Mucosa of descending colon (tissue), 3 donors: ENCODE results near the gene ZNF358. TPM values are rescaled to one million over a fixed set of nuclear protein-coding genes. Genes with fewer than 3 reads are reported as not detected.
"Not testable (repeated sequence)": the region's sequence is repeated elsewhere in the genome, so short reads cannot be mapped to it uniquely, and the experiment has no call there.

Experiments used
- ATAC-seq: fragments of 200-7000 bp; cut with Tn5 transposase; one replicate; pipeline ENCODE4 v1.9.1; 2020; ENCODE audit warnings: mild to moderate bottlenecking, moderate library complexity
- DNase-seq, 3 donors: peaks; one replicate each; pipeline ENCODE4 v3.0.0-alpha.2; 2020
- H3K36me3 ChIP-seq: fragments of 200-600 bp; one replicate; pipeline ENCODE4 v1.8.0; 2021; ENCODE audit warnings: low read depth, mild to moderate bottlenecking
- H3K4me1 ChIP-seq: fragments of 200-600 bp; one replicate; pipeline ENCODE4 v1.8.0; 2021; ENCODE audit warnings: low read depth, mild to moderate bottlenecking
- H3K4me3 ChIP-seq: fragments of 200-600 bp; one replicate; pipeline ENCODE4 v1.8.0; 2021; ENCODE audit warnings: mild to moderate bottlenecking
- H3K9me3 ChIP-seq: fragments of 200-600 bp; one replicate; pipeline ENCODE4 v1.8.0; 2021; ENCODE audit warnings: mild to moderate bottlenecking
- CTCF ChIP-seq: fragments of 200-600 bp; IDR thresholded peaks from one replicate; pipeline ENCODE4 v1.8.0; 2022; ENCODE audit warnings: antibody characterized with exemption, mild to moderate bottlenecking
- intact Hi-C, 2 donors: fragments of 100-400 bp; cut with DNase I in 1 of 2; cut with micrococcal nuclease in 1 of 2; formaldehyde crosslinking; loops; one replicate each; pipeline versions ENCODE4 v1.11.0 to v1.11.1; 2022; cut with DNase I, micrococcal nuclease
- total RNA-seq, 3 donors: library from RNA; stranded (reverse); fragmentation: NEBNext Ultra II Directional in 2 of 3; extraction: Animal tissue kit (Norgen Biotek cat#: 25700) in 2 of 3; gene quantifications; one replicate each; pipeline versions ENCODE4 v1.2.1 to v1.2.4, GENCODE V29; 2021 to 2023
- donor health status: DM: no; HTN: no; CAD: no; lungs with moderate emphysema.
- donor health status: DM: no; HTN: no; CAD: no.
- donor health status: DM: no; HTN: yes; CAD: no.

ZNF358 gene
- total RNA-seq, 3 donors from 2014 or later = 31.7 to 88.8 (median 42.1) TPM

GRCh38 chr19:7533925-7534480 lies 18.1 kb downstream of the ZNF358 start:
- H3K36me3 ChIP-seq = no peaks in the 10 kb centered on the region

GRCh38 chr19:7534531-7535046 lies 18.7 kb downstream of the ZNF358 start:
- TF ChIP-seq CTCF = no peak
- Histone ChIP-seq H3K4me1 (peaks cover 6% of the 10 kb centered on the region), H3K9me3 (no peaks in the 10 kb centered on the region), H3K36me3 (no peaks in the 10 kb centered on the region), H3K4me3 (peak overlapping the region; percentile 73)
- peak; percentile 25 for ATAC-seq
- peak in 2 of 3 donors; percentile 62 to 68 for DNase-seq
- intact Hi-C loops = no loop called here

More at GRCh38 chr19:7533925-7534480, 18.1 kb downstream of the ZNF358 start:
- intact Hi-C loops = no loop called here
- DNase-seq = peak; percentile 92 to 94 (median 92)
- H3K9me3 ChIP-seq = no peaks in the 10 kb centered on the region
- H3K4me1 ChIP-seq = peaks cover 6% of the 10 kb centered on the region
- H3K4me3 ChIP-seq = peak overlapping the region; percentile 73
- no peak for TF ChIP-seq CTCF
- peak; percentile 73 for ATAC-seq

- H3K4me3 ChIP-seq = peak within 1 kb of the TSS; percentile 73
- TF ChIP-seq CTCF = no peak
- ATAC-seq = peak; percentile 92
- H3K4me1 ChIP-seq = peaks cover 6% of the 10 kb centered on the region
- H3K9me3 ChIP-seq = no peaks in the 10 kb centered on the region
- intact Hi-C loops = no loop called here
- peak; percentile 97 to 99 (median 98) for DNase-seq
- H3K36me3 ChIP-seq = no peaks in the 10 kb centered on the region
Measured at GRCh38 chr19:7535047-7535997, 19.4 kb downstream of the ZNF358 start, which contains the start of gene PNPLA6. PNPLA6 (plus strand) TSS chr19:7535717; CDS start chr19:7535789, 72 bp downstream.

- Histone ChIP-seq H3K36me3 (no peaks in the 10 kb centered on the region), H3K4me3 (peak overlapping the region; percentile 73), H3K4me1 (peaks cover 6% of the 10 kb centered on the region), H3K9me3 (no peaks in the 10 kb centered on the region)
- no peak for TF ChIP-seq CTCF
- ATAC-seq (no peak), DNase-seq (peak in 1 of 3 donors; percentile 35)
- intact Hi-C loops = no loop called here
Measured at GRCh38 chr19:7535998-7536695, 20.2 kb downstream of the ZNF358 start.

GRCh38 chr19:7538990-7539389 lies 23.1 kb downstream of the ZNF358 start:
- DNase-seq, intact Hi-C loops: not testable (repeated sequence)

More at GRCh38 chr19:7538990-7539389, 23.1 kb downstream of the ZNF358 start:
- H3K9me3 ChIP-seq, H3K36me3 ChIP-seq, H3K4me1 ChIP-seq, H3K4me3 ChIP-seq, ATAC-seq: not testable (repeated sequence)
